WTC11 (cell line): ENCODE measurements around the gene PLPP4. TPM values are rescaled to one million over a fixed set of nuclear protein-coding genes. Genes with fewer than 3 reads are reported as not detected.

Source experiments
- ATAC-seq: fragments of 200-7000 bp; cut with Tn5 transposase; 2 replicates; pipeline ENCODE4 v1.10.0; 2021; ENCODE audit warnings: mild to moderate bottlenecking, moderate library complexity
- CTCF ChIA-PET: fragments of 300-600 bp; sonication (Branson Sonifier 250); formaldehyde crosslinking; loops from one replicate; lab custom pipeline; 2021; ENCODE audit warnings: antibody characterized with exemption; lab: Charles Lee
- POLR2A ChIA-PET: fragments of 350-600 bp; sonication (Branson Sonifier 250); formaldehyde crosslinking; loops from one replicate; lab custom pipeline; 2021; ENCODE audit warnings: antibody characterized with exemption; lab: Charles Lee
- DNase-seq: peaks from one replicate; pipeline ENCODE4 v3.0.0; 2021; ENCODE audit warnings: low spot score
- H3K27ac Mint-ChIP-seq: 2 replicates; pipeline ENCODE4 v1.8.0; 2021; ENCODE audit warnings: mixed read lengths
- H3K27me3 Mint-ChIP-seq: 2 replicates; pipeline ENCODE4 v1.8.0; 2021; ENCODE audit warnings: low read depth, mild to moderate bottlenecking, moderate library complexity, mixed read lengths
- H3K36me3 Mint-ChIP-seq: 2 replicates; pipeline ENCODE4 v1.8.0; 2021; ENCODE audit warnings: mixed read lengths
- H3K4me1 Mint-ChIP-seq: 2 replicates; pipeline ENCODE4 v1.8.0; 2022; ENCODE audit warnings: mixed read lengths
- H3K4me3 Mint-ChIP-seq: 2 replicates; pipeline ENCODE4 v1.8.0; 2021; ENCODE audit warnings: mild to moderate bottlenecking, moderate library complexity, mixed read lengths
- H3K9me3 Mint-ChIP-seq: 2 replicates; pipeline ENCODE4 v1.8.0; 2021; ENCODE audit warnings: mixed read lengths
- ERG ChIP-seq: fragments of 250-450 bp; sonication (Bioruptor Pico); IDR thresholded peaks from 2 replicates; pipeline ENCODE4 v1.8.0; 2021; ENCODE audit warnings: mild to moderate bottlenecking
- ESRRA ChIP-seq: sonication (generic); formaldehyde crosslinking; IDR thresholded peaks from 2 replicates; pipeline ENCODE4 v1.8.1; 2022; ENCODE audit warnings: mild to moderate bottlenecking, missing genetic modification reagents, borderline replicate concordance
- FOXK1 ChIP-seq: sonication (generic); formaldehyde crosslinking; IDR thresholded peaks from 2 replicates; pipeline ENCODE4 v1.8.0; 2022; ENCODE audit warnings: mild to moderate bottlenecking, moderate library complexity, missing genetic modification reagents
- FOXP4 ChIP-seq: sonication (generic); formaldehyde crosslinking; IDR thresholded peaks from 2 replicates; pipeline ENCODE4 v1.8.0; 2022; ENCODE audit warnings: mild to moderate bottlenecking, missing genetic modification reagents
- JUN ChIP-seq: sonication (generic); formaldehyde crosslinking; IDR thresholded peaks from 2 replicates; pipeline ENCODE4 v1.8.0; 2023; ENCODE audit warnings: mild to moderate bottlenecking, missing genetic modification reagents
- NFYB ChIP-seq: sonication (generic); formaldehyde crosslinking; conservative IDR thresholded peaks from 2 replicates; pipeline ENCODE4 v1.8.0; 2022; ENCODE audit warnings: low read depth, missing genetic modification reagents
- NR1H2 ChIP-seq: sonication (generic); formaldehyde crosslinking; IDR thresholded peaks from 2 replicates; pipeline ENCODE4 v1.9.0; 2021; ENCODE audit warnings: mild to moderate bottlenecking, moderate library complexity, missing genetic modification reagents
- NR2C2 ChIP-seq: sonication (generic); formaldehyde crosslinking; IDR thresholded peaks from 2 replicates; pipeline ENCODE4 v1.8.0; 2022; ENCODE audit warnings: mild to moderate bottlenecking, missing genetic modification reagents
- NR3C1 ChIP-seq: sonication (generic); formaldehyde crosslinking; conservative IDR thresholded peaks from 2 replicates; pipeline ENCODE4 v1.8.1; 2023; ENCODE audit warnings: low read depth, mild to moderate bottlenecking, missing genetic modification reagents
- TEAD1 ChIP-seq: sonication (generic); formaldehyde crosslinking; IDR thresholded peaks from 2 replicates; pipeline ENCODE4 v1.8.0; 2022; ENCODE audit warnings: mild to moderate bottlenecking, missing genetic modification reagents
- TP53 ChIP-seq: sonication (generic); formaldehyde crosslinking; IDR thresholded peaks from 2 replicates; pipeline ENCODE4 v1.8.1; 2023; ENCODE audit warnings: mild to moderate bottlenecking, missing genetic modification reagents
- ZNF317 ChIP-seq: sonication (generic); formaldehyde crosslinking; IDR thresholded peaks from 2 replicates; pipeline ENCODE4 v1.8.1; 2023; ENCODE audit warnings: low read depth, mild to moderate bottlenecking, moderate library complexity, missing genetic modification reagents, borderline replicate concordance
- ZNF396 ChIP-seq: fragments of 250-450 bp; sonication (Bioruptor Pico); IDR thresholded peaks from 2 replicates; pipeline ENCODE4 v1.8.0; 2021; ENCODE audit warnings: mild to moderate bottlenecking, moderate library complexity, borderline replicate concordance
- ZNF423 ChIP-seq: fragments of 250-450 bp; sonication (Bioruptor Pico); IDR thresholded peaks from 2 replicates; pipeline ENCODE4 v2.1.2; 2022; ENCODE audit warnings: mild to moderate bottlenecking, moderate library complexity
- ZNF512 ChIP-seq: sonication (generic); formaldehyde crosslinking; IDR thresholded peaks from 2 replicates; pipeline ENCODE4 v1.8.1; 2022; ENCODE audit warnings: missing genetic modification reagents, borderline replicate concordance
- ZSCAN18 ChIP-seq: fragments of 250-450 bp; sonication (Bioruptor Pico); IDR thresholded peaks from 2 replicates; pipeline ENCODE4 v2.1.2; 2022; ENCODE audit warnings: mild to moderate bottlenecking, moderate library complexity
- total RNA-seq: library from RNA; stranded (reverse); gene quantifications from 3 replicates; pipeline ENCODE4 v1.2.3, GENCODE V29; 2021
- TF ChIP-seq, protein P1 (sequence below): sonication (generic); formaldehyde crosslinking; IDR thresholded peaks from 2 replicates; pipeline ENCODE4 v1.8.0; 2023; ENCODE audit warnings: mild to moderate bottlenecking, missing genetic modification reagents
- TF ChIP-seq, protein P2 (sequence below): fragments of 250-450 bp; sonication (Bioruptor Pico); IDR thresholded peaks from 2 replicates; pipeline ENCODE4 v1.9.0; 2021; ENCODE audit warnings: mild to moderate bottlenecking
- TF ChIP-seq, protein P3 (sequence below): sonication (generic); formaldehyde crosslinking; IDR thresholded peaks from 2 replicates; pipeline ENCODE4 v1.8.1; 2022; ENCODE audit warnings: low read depth, missing genetic modification reagents, borderline replicate concordance
- TF ChIP-seq, protein P4 (sequence below): fragments of 250-450 bp; sonication (Bioruptor Pico); IDR thresholded peaks from 2 replicates; pipeline ENCODE4 v1.9.0; 2021; ENCODE audit warnings: mild to moderate bottlenecking

PLPP4 gene
- total RNA-seq, 1 experiment from 2014 or later: 0.15 TPM

DNA sequence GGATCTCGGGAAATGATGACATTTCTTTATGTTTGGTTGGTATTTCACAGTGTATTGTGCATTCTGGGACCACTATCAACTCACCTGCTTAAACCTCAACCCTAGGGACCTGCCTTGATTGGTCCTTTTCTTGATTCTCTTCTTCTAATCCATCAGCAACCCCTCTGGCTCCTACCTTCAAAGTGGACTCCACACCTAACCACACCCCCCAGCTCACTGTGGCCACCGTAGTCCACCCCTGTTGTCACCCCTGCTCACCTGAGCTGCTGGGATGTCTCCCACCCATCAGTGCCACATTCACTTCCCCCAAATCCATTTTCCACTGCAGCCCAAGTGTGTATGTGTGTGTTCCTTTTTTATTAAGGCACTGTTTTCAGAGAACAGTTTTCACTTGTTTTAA lies 145.0 kb downstream of the PLPP4 start:
- peaks cover 26% of the 10 kb centered on the region for H3K4me1 Mint-ChIP-seq
- POLR2A ChIA-PET: no interaction called here
- ATAC-seq (no peak), DNase-seq (no peak)
- H3K9me3 Mint-ChIP-seq: peaks cover 22% of the 10 kb centered on the region
- H3K27me3 Mint-ChIP-seq: peaks cover 7% of the 10 kb centered on the region
- no peak overlapping the region for H3K4me3 Mint-ChIP-seq
- TF ChIP-seq NR3C1 (no peak), ZNF317 (CRISPR knock-in tag) (no peak), FOXP4 (CRISPR knock-in tag) (no peak), NR1H2 (no peak), NFYB (CRISPR knock-in tag) (no peak), TEAD1 (no peak), FOXK1 (CRISPR knock-in tag) (no peak), ESRRA (CRISPR knock-in tag) (no peak), TP53 (CRISPR knock-in tag) (no peak), JUN (CRISPR knock-in tag) (no peak), ZSCAN18 (CRISPR knock-in tag) (no peak), NR2C2 (CRISPR knock-in tag) (no peak), ZNF512 (CRISPR knock-in tag) (no peak), ERG (CRISPR knock-in tag) (no peak), ZNF396 (no peak), ZNF423 (CRISPR knock-in tag) (no peak)
- TF ChIP-seq, protein P1, sequence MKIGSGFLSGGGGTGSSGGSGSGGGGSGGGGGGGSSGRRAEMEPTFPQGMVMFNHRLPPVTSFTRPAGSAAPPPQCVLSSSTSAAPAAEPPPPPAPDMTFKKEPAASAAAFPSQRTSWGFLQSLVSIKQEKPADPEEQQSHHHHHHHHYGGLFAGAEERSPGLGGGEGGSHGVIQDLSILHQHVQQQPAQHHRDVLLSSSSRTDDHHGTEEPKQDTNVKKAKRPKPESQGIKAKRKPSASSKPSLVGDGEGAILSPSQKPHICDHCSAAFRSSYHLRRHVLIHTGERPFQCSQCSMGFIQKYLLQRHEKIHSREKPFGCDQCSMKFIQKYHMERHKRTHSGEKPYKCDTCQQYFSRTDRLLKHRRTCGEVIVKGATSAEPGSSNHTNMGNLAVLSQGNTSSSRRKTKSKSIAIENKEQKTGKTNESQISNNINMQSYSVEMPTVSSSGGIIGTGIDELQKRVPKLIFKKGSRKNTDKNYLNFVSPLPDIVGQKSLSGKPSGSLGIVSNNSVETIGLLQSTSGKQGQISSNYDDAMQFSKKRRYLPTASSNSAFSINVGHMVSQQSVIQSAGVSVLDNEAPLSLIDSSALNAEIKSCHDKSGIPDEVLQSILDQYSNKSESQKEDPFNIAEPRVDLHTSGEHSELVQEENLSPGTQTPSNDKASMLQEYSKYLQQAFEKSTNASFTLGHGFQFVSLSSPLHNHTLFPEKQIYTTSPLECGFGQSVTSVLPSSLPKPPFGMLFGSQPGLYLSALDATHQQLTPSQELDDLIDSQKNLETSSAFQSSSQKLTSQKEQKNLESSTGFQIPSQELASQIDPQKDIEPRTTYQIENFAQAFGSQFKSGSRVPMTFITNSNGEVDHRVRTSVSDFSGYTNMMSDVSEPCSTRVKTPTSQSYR: no peak
- TF ChIP-seq, protein P2, sequence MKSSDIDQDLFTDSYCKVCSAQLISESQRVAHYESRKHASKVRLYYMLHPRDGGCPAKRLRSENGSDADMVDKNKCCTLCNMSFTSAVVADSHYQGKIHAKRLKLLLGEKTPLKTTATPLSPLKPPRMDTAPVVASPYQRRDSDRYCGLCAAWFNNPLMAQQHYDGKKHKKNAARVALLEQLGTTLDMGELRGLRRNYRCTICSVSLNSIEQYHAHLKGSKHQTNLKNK (CRISPR knock-in tag): no peak
- TF ChIP-seq, protein P3, sequence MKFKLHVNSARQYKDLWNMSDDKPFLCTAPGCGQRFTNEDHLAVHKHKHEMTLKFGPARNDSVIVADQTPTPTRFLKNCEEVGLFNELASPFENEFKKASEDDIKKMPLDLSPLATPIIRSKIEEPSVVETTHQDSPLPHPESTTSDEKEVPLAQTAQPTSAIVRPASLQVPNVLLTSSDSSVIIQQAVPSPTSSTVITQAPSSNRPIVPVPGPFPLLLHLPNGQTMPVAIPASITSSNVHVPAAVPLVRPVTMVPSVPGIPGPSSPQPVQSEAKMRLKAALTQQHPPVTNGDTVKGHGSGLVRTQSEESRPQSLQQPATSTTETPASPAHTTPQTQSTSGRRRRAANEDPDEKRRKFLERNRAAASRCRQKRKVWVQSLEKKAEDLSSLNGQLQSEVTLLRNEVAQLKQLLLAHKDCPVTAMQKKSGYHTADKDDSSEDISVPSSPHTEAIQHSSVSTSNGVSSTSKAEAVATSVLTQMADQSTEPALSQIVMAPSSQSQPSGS (CRISPR knock-in tag): no peak
- TF ChIP-seq, protein P4, sequence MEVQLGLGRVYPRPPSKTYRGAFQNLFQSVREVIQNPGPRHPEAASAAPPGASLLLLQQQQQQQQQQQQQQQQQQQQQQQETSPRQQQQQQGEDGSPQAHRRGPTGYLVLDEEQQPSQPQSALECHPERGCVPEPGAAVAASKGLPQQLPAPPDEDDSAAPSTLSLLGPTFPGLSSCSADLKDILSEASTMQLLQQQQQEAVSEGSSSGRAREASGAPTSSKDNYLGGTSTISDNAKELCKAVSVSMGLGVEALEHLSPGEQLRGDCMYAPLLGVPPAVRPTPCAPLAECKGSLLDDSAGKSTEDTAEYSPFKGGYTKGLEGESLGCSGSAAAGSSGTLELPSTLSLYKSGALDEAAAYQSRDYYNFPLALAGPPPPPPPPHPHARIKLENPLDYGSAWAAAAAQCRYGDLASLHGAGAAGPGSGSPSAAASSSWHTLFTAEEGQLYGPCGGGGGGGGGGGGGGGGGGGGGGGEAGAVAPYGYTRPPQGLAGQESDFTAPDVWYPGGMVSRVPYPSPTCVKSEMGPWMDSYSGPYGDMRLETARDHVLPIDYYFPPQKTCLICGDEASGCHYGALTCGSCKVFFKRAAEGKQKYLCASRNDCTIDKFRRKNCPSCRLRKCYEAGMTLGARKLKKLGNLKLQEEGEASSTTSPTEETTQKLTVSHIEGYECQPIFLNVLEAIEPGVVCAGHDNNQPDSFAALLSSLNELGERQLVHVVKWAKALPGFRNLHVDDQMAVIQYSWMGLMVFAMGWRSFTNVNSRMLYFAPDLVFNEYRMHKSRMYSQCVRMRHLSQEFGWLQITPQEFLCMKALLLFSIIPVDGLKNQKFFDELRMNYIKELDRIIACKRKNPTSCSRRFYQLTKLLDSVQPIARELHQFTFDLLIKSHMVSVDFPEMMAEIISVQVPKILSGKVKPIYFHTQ (CRISPR knock-in tag): no peak
- H3K27ac Mint-ChIP-seq: no peak overlapping the region
- peaks cover 12% of the 10 kb centered on the region for H3K36me3 Mint-ChIP-seq
- CTCF ChIA-PET: interaction anchor here (1.7 to 4.9 kb wide), 2 partner anchors 33 to 223 kb away, joined by 4 to 18 read pairs; no protein-coding TSS in a partner anchor
